CD1c-positive myeloid dendritic cell (primary cell): ENCODE results near the gene PER2.
A peak's percentile ranks its signal among the peaks of the same experiment; 100 is the strongest.
"Not testable (repeated sequence)": the region's sequence is repeated elsewhere in the genome, so short reads cannot be mapped to it uniquely, and the experiment has no call there.

ENCODE experiments used
- DNase-seq: peaks from one replicate; pipeline ENCODE4 v3.0.0-alpha.2; 2016; ENCODE audit errors: extremely low spot score

PER2 gene

DNA sequence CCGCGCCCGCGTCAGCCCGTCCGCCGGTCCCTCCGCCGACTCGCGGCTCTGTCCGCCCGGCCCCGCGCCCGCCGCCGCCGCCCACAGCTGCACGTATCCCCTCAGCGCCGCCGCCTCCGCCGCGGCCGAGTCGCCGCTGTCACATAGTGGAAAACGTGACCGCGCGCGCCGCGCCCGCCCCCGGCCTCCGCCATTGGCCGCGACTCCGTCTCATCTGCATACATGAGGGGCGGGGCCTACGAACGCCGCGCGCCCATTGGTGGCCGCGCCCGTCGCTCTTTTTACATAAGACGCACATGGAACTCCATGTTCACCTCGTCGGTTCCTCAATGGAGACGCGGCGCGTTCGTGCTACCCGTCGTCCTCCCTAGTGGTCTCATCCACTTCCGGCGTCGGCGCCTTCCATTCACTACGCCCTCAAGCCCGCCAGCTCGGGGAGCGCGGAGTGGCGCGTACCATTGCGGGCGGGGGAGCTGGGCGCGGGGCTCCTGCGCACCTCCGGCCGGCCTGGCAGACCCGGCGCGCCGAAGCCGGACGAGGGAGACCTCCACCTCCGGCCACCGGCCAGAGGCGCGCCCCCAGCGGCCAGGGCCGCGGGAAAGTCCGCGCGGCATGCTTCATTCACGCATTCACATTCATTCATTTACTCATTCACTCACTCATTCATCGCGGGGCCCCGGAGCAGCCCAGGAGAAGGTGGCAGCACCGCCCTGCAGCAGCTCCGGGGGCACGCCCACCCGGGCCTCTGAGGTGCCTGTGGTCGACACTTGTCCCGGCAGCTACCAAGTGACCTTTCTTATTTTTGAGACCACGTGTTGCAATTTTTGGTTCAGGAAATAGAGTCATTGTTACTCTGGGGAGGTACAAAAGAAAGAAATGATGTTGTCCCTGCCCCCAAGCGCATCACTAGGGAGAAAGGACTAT is 502 bp upstream of the PER2 start:
- DNase-seq = peak; percentile 99

DNA sequence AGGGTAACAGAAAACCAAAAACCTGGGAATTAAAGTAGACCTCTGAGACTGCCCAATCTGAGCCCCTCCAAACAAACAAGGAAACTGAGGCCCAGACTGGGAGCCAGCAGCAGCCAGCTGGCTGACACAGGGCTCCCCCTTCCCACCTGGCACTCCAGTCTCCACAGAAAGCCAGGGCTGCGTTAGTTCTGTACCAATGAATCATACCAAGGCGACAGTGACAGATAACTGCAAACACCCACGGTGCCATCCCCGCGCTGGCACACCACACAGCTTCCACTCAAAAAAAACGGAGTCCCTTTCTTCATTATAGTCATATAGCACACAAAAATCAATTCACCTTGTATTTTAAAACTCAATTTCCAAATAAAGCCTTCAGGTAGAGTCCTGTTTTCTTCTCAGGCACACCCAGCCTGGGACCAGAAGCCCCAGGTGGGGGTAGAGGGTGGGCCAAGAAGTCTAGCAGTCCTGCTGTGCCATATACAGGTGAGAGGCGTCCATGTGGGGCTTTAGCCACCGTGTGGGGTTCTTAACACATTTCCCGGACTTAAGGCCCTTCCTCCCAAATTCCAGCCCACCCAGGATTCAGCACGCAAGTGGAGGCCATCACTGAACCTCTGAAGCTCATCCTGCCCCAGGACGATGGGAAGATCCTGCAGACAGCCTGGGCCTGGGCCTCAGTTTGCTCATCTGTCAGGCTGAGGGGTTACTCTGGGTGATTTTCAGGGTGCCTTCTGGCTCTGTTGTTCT is 1.2 kb downstream of the PER2 start:
- peak; percentile 62 for DNase-seq

DNA sequence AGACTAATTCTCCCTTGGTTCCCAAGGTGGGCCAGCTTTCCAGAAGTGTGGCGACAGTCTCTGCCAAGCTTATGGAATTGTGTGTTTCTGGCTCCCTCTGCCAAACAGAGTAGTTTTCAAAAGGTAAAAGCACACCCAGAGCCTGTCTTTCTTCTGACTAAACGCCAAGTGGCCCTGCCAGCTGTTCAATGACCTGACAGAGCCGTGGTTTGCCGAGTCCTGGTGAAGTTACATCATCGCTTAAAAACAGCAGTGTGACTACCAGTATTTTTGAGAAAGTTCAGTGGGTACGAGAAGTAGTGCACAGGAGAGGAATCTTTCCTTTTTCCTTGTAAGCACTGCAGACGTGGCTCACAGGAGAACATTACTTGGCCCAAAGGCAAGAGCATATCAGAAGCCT is 1.9 kb downstream of the PER2 start:
- DNase-seq = peak; percentile 41

DNA sequence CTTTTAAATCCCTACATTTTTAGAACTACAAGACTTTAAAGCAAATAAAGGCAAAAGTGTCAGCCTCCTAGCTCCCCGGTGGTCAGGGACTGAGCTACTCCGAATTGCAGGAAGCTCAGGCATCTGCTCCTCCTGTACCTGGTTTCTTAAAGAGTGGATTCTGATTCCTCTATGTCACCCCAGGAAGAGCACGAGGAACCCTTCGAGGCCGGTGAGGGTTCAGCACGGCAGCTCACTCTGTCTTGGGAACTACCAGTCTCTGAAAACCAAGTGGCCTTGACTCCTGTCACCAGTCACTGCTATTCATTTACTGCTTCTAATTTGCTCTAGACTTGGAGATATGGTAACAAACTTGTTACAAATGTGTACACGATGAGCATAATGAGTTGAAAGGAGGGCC is 2.3 kb downstream of the PER2 start:
- no peak for DNase-seq

DNA sequence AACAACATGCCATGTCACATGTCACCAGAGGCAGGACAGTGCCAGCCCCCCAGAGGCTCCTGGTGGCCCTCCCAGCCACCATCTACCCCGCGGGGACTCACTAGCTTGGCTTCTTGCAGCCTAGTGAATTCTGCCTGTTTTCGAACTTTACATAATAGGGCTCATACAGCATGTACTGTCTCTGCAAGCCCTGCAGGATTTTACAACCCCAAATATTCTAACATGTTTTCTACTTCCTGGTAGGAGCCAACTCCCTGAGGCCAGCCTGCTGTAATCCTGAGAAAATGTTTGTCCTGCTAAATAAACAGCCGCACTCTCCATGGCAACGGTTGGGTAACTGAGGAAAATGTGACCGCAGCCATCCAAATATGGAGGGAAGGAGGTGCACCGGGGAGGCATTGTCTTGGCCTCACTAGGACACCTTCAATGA is 2.7 kb downstream of the PER2 start:
- DNase-seq = peak; percentile 23

DNA sequence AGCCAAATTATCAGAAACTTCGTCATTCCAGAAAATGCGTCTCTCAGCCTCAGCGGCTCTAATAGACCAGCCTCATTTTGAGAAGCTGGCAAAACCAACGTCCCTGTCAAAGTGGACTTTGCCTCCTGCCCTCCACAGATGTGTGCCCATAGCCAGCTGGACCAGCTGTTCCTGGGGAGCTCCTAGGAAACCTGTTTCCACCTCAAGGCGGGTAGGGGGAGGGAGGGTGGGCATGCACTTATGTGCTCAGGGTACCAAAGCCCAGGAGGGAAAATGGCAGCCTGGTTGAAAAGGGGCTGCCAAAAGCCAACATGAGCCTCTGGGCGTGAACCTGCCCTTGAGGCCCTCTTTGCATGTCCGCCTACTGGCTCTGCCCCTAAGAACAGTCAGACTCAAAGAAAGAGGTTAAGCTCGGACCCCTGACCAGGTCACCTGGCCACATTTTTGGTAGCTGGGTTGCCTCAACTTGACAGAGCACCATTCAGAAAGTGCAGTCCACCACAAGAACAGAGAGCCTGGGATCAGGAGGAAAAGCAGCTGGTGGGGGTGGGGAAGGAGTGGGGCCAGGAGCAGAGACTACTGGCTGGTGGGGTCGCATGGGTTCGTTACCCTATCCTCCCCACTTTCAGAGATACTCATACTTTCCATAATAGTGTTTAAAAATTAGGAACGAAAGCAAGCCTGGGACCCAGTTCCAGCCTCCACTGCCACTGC is 3.5 kb downstream of the PER2 start:
- no peak for DNase-seq

DNA sequence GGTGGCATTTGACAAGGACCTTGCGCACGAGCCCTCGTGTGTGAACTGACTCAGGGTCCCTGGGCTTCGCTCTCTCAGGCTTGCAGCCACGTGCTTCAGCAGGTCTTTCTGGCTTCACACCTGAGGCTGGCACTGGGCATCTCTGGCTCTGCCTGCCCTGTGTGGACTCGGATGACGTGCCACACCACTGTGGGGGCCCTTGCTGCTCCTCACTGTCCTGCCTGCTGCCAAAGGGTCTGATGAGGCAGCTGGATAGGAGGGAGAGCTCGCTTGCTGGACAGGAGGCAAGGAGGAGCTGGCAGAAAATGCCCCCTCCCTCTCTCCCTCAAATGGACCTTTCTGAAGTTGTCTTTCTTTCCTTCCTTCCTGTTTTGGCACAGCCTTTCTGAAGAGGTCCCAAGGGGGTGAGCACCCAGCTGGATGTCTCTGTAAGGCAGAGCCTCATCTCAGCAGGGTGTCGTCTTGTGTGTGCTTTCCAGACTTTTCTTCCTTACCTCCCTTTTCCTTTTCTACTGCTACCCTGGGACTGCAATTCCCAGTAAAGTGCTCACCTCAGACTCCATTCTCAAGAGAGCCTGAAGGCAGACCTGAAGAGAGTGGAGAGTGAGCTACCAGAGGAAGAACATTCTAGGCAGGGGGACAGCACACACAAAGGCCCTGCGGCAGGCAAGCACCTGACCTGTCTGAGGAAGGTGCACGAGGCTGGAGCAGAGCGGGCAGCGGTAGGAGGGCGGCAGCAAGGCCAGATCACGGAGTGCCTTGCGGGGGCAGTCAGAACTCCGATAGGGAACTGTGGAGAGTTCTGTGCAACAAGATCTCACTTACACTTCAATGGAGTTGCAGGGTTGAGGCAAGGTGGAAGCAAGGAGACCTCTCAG is 5.3 kb downstream of the PER2 start:
- no peak for DNase-seq

DNA sequence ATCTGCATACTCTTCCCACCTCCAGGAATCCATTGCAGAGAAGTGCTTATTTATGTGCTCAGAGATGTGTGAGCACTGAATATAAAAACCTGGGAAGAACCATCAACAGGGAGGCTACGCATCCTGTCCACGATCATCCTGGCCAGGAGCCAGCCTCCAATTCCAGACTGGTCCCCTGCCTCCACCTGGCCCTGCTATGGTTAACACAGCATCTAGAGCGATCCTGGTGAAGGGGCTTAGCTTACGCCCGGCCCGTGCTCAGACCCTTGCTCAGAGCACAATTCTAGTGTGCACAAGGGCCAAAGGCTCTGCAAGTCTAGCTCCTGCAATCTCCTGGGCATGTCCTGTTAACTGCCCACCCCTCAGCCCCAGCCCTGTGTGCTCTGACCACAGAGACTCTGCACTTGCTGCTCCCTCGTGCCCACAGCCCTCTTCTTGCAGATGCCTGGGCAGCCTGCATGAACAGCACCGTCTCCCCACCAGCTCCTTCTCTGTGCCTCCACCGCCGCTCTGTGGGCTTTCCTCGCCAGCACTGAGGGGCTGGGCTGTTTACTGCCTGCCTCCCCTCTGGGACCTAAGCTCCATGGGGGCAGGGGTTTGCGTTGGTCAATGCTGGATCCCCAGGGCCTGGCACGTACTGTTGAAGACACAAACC is 6.5 kb downstream of the PER2 start:
- no peak for DNase-seq

DNA sequence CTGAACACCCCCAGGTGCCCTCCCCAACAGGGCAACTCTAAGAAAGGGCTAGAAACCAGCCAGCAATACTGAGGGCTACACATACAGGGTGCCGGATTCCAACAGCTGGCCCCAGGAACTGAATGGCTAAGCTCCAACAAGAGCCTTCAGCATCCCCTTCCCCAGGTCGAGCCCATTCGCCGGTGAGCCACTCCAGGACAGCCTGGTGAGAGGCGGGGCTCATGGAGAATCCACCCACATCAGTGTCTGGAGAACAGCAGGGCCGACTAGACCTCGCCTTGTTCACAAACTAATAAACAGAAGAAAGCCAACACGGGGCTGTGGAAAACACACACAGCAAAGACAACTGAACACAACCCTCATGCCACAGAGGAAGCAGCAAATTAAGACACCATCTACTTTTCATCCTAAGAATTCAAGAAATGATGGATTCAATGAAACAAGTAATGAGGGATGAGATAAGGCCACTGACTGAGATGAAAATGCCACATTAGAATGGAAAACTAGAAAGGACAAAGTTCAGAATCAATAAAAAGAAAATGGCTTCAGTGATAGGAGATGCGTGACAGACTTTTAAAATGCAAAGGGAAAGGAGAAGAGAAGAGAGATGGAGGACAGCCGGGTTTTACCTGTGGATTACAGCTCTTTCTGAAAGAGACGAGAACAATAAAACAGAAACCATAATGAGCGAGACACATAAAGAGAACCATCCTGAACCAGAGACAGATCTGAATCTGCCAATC is 8.2 kb downstream of the PER2 start:
- DNase-seq = no peak

DNA sequence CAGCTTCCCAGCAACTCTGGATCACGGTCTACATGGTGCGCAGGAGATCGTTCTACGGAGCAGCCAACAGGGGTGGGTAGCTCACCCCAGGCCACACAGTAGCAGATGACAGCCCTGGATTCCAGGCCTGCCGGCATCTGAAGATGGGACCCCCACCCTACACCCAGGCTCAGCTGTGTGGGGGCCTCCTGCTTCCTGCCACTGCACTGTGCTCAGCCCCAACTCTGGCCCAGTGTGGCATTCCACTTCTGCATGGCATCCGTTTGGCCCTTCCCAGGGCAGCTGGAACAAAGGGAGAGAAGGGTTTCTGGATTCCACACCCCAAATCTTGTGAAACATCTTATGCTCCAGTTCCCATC is 9.1 kb downstream of the PER2 start:
- no peak for DNase-seq

DNA sequence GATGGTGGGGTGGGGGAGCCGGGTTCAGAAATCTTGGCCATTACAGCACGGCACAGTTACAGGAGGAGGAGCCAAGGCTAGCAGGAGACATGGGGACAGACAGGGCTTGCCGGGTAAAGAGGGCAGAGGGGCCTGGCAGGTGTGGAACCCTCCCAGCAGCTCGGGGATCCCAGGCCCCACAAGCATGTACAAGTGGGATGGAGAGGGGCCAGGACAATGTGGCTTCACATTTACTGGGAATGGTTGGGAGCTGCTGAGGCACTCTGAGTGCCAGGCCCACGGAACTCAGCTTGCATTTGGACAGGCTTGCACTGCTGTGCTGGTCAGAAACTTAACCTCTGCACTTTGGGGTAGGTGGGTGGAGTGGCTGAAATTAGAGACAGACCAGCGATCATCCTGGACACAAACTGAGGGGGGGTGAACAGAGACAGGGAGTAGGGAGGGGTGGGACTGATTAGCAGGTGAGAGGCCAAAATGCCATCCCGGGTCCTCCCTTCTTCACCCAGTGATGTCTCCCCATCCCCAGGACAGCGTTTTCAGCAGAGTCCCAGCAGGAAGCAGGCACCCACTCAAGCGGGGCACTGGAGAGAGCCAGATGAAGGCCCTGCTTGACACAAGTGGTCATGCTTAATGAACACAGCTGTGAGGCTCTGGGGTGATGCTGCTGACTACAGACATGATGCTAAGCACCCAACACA is 9.6 kb downstream of the PER2 start:
- no peak for DNase-seq

DNA sequence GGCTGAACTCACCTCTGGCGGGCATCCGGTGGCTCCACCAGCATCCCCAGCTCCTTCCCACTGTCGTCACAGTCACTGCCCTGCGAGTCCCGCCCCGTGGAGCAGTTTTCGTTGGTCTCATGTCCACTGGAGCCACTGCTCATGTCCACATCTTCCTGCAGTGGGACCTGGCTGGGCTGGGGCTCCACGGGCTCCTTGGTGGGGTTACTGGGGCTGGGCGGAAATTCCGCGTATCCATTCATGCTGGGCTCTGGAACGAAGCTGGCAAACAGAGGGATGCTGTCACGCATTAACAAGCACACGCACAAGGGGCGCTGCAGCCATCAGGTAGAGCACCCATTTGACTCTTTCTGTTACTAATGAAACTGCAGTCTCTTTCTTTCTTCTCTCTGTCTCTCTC is 10.7 kb downstream of the PER2 start:
- DNase-seq = no peak

DNA sequence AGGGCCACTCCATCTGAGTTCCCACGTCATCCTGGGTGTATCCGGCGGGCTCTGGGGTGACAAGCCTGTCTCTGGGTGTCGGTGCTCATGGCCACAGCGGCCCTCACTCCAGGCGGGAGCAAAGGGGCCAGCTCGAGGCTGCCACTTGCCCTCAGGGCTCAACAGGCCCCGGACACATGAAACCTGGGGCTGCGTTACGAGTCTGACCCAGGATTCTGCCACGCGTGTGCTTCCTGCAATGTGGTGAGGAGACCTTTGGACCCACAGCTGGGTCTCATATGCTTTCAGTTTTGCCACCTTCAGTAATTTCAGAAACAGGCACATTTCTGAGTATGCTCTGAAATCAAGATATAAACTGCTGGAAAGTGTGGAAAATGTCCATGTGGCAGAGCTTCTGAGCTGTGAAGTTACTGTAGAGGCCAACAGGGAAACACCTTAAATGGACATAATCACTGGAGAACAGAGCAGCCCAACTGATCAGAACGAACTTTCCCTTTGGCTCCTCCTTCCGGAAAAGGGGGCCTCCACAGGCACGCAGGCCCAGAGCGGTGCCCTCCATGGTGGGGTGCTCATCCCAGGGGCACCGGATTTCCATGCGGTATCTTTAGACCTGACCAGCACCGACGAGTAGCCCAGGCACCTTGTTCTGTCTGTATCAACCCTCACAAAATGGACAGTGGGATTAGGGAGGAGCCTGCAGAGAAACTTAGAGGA is 14.1 kb downstream of the PER2 start:
- DNase-seq = no peak

DNA sequence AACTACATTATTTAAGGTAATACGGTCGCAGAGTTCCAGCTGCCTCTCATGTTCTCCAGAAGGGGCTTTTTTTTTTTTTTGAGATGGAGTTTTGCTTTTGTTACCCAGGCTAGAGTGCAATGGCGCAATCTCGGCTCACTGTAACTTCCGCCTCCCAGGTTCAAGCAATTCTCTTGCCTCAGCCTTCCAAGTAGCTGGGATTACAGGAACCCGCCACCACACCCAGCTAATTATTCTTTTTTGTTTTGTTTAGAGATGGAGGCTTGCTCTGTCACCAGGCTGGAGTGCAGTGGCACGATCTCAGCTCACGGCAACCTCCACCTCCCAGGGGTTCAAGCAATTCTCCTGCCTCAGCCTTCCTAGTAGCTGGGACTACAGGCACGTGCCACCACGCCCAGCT is 15.0 kb downstream of the PER2 start:
- DNase-seq = not testable (repeated sequence)

DNA sequence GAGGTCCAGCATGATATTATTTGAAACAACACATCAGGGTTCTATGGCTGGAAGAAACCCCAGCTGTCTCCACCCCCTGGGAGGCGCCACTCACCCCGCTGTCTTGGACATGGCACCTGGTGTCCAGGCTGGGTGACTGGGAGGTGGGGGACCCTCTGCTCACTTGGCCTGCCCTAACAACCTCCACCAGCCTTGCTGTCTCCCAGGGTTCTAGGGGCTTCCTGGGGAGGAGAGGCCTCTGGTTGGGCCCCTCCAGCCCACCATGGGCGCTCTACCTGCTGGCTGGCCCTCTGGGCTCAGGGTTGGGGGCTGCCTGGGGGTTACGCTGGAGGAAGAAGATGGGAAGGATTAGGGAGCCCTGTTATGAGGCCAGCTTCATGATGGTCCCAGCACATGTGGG is 16.3 kb downstream of the PER2 start:
- DNase-seq = no peak

DNA sequence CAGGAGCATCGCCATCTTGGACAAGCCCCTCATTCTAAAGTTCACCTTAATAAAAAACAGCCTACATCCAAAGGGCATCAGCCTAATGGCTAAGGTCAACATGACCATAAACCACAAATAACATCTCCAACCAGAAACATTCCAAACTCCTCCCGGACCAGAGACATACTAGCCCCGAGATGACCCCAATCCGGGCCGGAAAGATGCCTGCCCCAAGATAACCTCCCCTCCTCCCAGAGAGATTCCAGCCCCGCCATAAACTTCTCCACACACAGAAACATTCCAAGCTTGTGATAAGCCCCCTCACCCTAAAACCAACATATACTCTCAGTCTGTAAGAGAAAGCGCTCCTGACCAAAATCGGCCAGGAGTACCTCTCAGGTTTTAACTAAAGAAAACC is 16.7 kb downstream of the PER2 start:
- DNase-seq = not testable (repeated sequence)

DNA sequence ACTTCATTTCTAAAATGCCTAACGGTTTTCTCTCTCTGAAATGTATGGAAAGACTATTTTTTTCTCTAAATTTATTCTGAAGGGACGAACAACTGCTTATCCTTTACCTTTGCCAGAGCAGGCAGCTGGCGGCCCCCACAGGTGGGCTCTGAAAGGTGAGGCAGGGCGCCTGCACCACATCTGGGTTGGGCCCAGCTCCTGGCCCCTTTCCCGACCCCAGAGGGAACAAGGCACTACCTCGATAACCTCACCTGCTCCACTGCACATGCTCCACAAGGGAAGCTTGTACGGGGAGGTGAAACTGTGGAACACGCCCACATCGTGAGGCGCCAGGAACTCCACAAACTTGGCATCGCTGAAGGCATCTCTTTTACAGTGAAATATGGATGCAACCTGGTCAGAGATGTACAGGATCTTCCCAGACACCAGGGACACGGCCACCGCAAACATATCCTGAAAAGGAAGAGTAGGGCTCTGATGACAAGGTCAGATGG is 17.3 kb downstream of the PER2 start:
- DNase-seq = no peak

DNA sequence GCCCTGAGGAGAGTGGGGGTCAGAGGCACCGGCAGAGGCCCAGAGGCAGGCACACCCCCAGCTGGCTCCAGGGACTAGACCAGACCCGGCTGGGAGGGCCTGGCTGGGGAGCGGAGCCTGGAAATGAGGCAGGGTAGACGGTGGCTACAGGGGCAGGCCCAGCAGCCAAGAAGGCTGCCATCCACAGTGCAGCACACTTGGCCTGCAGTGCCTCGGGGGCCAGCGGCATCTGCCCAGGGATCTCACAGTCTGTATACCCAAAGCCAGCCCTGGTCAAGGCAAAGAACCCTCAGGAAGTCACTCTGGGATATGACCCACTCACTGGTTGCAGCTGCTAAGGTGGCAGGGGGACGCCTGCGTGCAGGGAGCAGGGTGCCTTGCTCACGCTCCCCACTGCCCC is 17.8 kb downstream of the PER2 start:
- DNase-seq = no peak

DNA sequence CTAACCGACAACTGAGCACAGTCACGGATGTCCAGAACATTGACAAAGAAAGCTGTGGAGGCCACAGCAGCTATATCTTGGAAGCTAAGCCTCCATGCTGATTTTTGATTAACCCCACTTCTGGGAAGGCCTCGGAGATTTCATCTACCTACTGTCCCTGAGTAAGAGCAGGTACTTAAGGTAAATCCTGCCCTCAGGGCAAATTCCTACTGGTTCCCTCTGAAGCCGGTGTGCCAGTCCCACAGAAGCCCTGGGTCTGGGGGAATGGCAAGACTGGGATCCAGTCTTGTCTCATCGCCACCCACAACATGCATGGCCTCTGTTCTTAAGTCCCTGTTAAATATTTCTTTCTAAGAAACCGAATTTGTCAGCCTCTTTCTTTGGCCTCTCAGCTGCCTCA is 18.7 kb downstream of the PER2 start:
- no peak for DNase-seq
